ENCODE results near the gene BRPF3. TPM values are rescaled to one million over a fixed set of nuclear protein-coding genes. Genes with fewer than 3 reads are reported as not detected.

BRPF3 gene
- total RNA-seq, 1 experiment from 2014 or later: 12.1 TPM

GRCh38 chr6:36229223-36229622, 32.7 kb downstream of the BRPF3 start:
- DNase-seq (ENCODE audit: low spot score): no peak

GRCh38 chr6:36230371-36230770, 33.8 kb downstream of the BRPF3 start:
- no peak for DNase-seq (ENCODE audit: low spot score)

GRCh38 chr6:36232172-36232571, 35.6 kb downstream of the BRPF3 start:
- no peak for DNase-seq (ENCODE audit: low spot score)

- no peak for DNase-seq (ENCODE audit: low spot score)
These were observed 38.8 kb downstream of the BRPF3 start for GRCh38 chr6:36235309-36235708.

GRCh38 chr6:36235862-36236261, 39.3 kb downstream of the BRPF3 start:
- no peak for DNase-seq (ENCODE audit: low spot score)

- DNase-seq (ENCODE audit: low spot score): no peak
These were observed 43.2 kb downstream of the BRPF3 start for GRCh38 chr6:36239774-36240173.

- no peak for DNase-seq (ENCODE audit: low spot score)
These were observed 45.2 kb downstream of the BRPF3 start for GRCh38 chr6:36241728-36242127.

- no peak for DNase-seq (ENCODE audit: low spot score)
These were observed 45.6 kb downstream of the BRPF3 start for GRCh38 chr6:36242161-36242560.

- no peak for DNase-seq (ENCODE audit: low spot score)
These were observed 46.1 kb downstream of the BRPF3 start for GRCh38 chr6:36242626-36243025.

- DNase-seq (ENCODE audit: low spot score): no peak
These were observed 47.1 kb downstream of the BRPF3 start for GRCh38 chr6:36243562-36244212.

GRCh38 chr6:36244641-36245280, 48.2 kb downstream of the BRPF3 start:
- no peak for DNase-seq (ENCODE audit: low spot score)

- DNase-seq (ENCODE audit: low spot score): no peak
These were observed 49.1 kb downstream of the BRPF3 start for GRCh38 chr6:36245572-36246061.

- DNase-seq (ENCODE audit: low spot score): no peak
These were observed 50.1 kb downstream of the BRPF3 start for GRCh38 chr6:36246506-36247268.

- no peak for DNase-seq (ENCODE audit: low spot score)
These were observed 51.1 kb downstream of the BRPF3 start for GRCh38 chr6:36247693-36248092.

GRCh38 chr6:36248980-36249379, 52.4 kb downstream of the BRPF3 start:
- no peak for DNase-seq (ENCODE audit: low spot score)

- DNase-seq (ENCODE audit: low spot score): no peak
These were observed 53.0 kb downstream of the BRPF3 start for GRCh38 chr6:36249536-36249935.

- DNase-seq (ENCODE audit: low spot score): no peak
These were observed 55.5 kb downstream of the BRPF3 start for GRCh38 chr6:36252005-36252404.

GRCh38 chr6:36263390-36264000, 67.0 kb downstream of the BRPF3 start:
- no peak for DNase-seq (ENCODE audit: low spot score)

- no peak for DNase-seq (ENCODE audit: low spot score)
These were observed 69.2 kb downstream of the BRPF3 start for GRCh38 chr6:36265744-36266143.

- no peak for DNase-seq (ENCODE audit: low spot score)
These were observed 70.5 kb downstream of the BRPF3 start for GRCh38 chr6:36266913-36267644.

- DNase-seq (ENCODE audit: low spot score): no peak
These were observed 71.4 kb downstream of the BRPF3 start for GRCh38 chr6:36267731-36268477.
